ENCODE results near the gene BANF1. TPM values are rescaled to one million over a fixed set of nuclear protein-coding genes. Genes with fewer than 3 reads are reported as not detected.

BANF1 gene
- total and polyA plus RNA-seq, 2 of the 13 experiments (the other 11 are each of a cell fraction or from before 2014, with no cell fraction given): 40.5 to 86.5 TPM

GRCh38 chr11:66051766-66052663 lies 49.7 kb downstream of the BANF1 start, which contains the start of gene SF3B2 (continued):
- TF ChIP-seq, protein P1, sequence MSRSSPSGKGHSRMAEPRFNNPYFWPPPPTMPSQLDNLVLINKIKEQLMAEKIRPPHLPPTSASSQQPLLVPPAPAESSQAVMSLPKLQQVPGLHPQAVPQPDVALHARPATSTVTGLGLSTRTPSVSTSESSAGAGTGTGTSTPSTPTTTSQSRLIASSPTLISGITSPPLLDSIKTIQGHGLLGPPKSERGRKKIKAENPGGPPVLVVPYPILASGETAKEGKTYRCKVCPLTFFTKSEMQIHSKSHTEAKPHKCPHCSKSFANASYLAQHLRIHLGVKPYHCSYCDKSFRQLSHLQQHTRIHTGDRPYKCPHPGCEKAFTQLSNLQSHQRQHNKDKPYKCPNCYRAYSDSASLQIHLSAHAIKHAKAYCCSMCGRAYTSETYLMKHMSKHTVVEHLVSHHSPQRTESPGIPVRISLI (CRISPR knock-in tag; IDR thresholded peaks at IDR 0.05; ENCODE audit: borderline replicate concordance): no peak
- peak; percentile 43; the same call in 1 of the 2 replicates for TF ChIP-seq NRL (CRISPR knock-in tag; IDR thresholded peaks at IDR 0.05; ENCODE audit: borderline replicate concordance)
- TF ChIP-seq, protein P2, sequence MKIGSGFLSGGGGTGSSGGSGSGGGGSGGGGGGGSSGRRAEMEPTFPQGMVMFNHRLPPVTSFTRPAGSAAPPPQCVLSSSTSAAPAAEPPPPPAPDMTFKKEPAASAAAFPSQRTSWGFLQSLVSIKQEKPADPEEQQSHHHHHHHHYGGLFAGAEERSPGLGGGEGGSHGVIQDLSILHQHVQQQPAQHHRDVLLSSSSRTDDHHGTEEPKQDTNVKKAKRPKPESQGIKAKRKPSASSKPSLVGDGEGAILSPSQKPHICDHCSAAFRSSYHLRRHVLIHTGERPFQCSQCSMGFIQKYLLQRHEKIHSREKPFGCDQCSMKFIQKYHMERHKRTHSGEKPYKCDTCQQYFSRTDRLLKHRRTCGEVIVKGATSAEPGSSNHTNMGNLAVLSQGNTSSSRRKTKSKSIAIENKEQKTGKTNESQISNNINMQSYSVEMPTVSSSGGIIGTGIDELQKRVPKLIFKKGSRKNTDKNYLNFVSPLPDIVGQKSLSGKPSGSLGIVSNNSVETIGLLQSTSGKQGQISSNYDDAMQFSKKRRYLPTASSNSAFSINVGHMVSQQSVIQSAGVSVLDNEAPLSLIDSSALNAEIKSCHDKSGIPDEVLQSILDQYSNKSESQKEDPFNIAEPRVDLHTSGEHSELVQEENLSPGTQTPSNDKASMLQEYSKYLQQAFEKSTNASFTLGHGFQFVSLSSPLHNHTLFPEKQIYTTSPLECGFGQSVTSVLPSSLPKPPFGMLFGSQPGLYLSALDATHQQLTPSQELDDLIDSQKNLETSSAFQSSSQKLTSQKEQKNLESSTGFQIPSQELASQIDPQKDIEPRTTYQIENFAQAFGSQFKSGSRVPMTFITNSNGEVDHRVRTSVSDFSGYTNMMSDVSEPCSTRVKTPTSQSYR (CRISPR knock-in tag; IDR thresholded peaks at IDR 0.05; ENCODE audit: borderline replicate concordance): 0 out of 2 replicates have a peak, but pooled peaks have one; percentile 13
- peak; percentile 82; the same call in 1 of the 2 replicates for TF ChIP-seq ZNF615 (CRISPR knock-in tag; IDR thresholded peaks at IDR 0.05; ENCODE audit: borderline replicate concordance)
- TF ChIP-seq RFX1 (IDR thresholded peaks at IDR 0.05): peak; percentile 55; the same call in 1 of the 2 replicates
- TF ChIP-seq CSRNP1 (CRISPR knock-in tag; IDR thresholded peaks at IDR 0.05): peak; percentile 90
- peak; percentile 97 for TF ChIP-seq ZNF143 (CRISPR knock-in tag; IDR thresholded peaks at IDR 0.05)
- TF ChIP-seq ZNF7 (CRISPR knock-in tag; IDR thresholded peaks at IDR 0.05): no peak
- TF ChIP-seq SALL1 (CRISPR knock-in tag; IDR thresholded peaks at IDR 0.05): peak; percentile 76; the same call in 1 of the 2 replicates
- TF ChIP-seq ARNT2 (CRISPR knock-in tag; IDR thresholded peaks at IDR 0.05; ENCODE audit: low read depth): peak; percentile 78
- peak; percentile 75; the same call in 1 of the 2 replicates for TF ChIP-seq ZNF879 (CRISPR knock-in tag; IDR thresholded peaks at IDR 0.05)
- peak; percentile 37; the same call in 1 of the 2 replicates for TF ChIP-seq HBP1 (CRISPR knock-in tag; IDR thresholded peaks at IDR 0.05; ENCODE audit: low read depth)
- TF ChIP-seq, protein P3, sequence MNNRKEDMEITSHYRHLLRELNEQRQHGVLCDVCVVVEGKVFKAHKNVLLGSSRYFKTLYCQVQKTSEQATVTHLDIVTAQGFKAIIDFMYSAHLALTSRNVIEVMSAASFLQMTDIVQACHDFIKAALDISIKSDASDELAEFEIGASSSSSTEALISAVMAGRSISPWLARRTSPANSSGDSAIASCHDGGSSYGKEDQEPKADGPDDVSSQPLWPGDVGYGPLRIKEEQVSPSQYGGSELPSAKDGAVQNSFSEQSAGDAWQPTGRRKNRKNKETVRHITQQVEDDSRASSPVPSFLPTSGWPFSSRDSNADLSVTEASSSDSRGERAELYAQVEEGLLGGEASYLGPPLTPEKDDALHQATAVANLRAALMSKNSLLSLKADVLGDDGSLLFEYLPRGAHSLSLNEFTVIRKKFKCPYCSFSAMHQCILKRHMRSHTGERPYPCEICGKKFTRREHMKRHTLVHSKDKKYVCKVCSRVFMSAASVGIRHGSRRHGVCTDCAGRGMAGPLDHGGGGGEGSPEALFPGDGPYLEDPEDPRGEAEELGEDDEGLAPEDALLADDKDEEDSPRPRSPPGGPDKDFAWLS (CRISPR knock-in tag; IDR thresholded peaks at IDR 0.05; ENCODE audit: borderline replicate concordance): no peak
- peak; percentile 80; the same call in 1 of the 2 replicates for TF ChIP-seq ZNF891 (CRISPR knock-in tag; IDR thresholded peaks at IDR 0.05)
- TF ChIP-seq SMARCE1 (IDR thresholded peaks at IDR 0.05; ENCODE audit: borderline replicate concordance): no peak
- TF ChIP-seq CAMTA2 (CRISPR knock-in tag; IDR thresholded peaks at IDR 0.05; ENCODE audit: borderline replicate concordance): no peak
- TF ChIP-seq ERF (CRISPR knock-in tag; IDR thresholded peaks at IDR 0.05): peak; percentile 81
- TF ChIP-seq U2AF2 (IDR thresholded peaks at IDR 0.05; ENCODE audit: low read depth, low read length): no peak

Measured in HepG2 (cell line).